CD4-positive, alpha-beta T cell treated with Interferon alpha-2 for 1 hour (primary cell): Measurements from ENCODE around the gene RASAL1.
"Not testable (repeated sequence)": the region's sequence is repeated elsewhere in the genome, so short reads cannot be mapped to it uniquely, and the experiment has no call there.

Experiments
- DNase-seq, 2 donors: peaks; one replicate each; pipeline ENCODE4 v3.0.0-alpha.2; 2020 to 2022

Gene RASAL1

GRCh38 chr12:113141716-113142115 is 6.2 kb upstream of the RASAL1 start:
- not testable (repeated sequence) for DNase-seq

GRCh38 chr12:113140706-113141105 is 5.1 kb upstream of the RASAL1 start:
- no peak for DNase-seq

DNA sequence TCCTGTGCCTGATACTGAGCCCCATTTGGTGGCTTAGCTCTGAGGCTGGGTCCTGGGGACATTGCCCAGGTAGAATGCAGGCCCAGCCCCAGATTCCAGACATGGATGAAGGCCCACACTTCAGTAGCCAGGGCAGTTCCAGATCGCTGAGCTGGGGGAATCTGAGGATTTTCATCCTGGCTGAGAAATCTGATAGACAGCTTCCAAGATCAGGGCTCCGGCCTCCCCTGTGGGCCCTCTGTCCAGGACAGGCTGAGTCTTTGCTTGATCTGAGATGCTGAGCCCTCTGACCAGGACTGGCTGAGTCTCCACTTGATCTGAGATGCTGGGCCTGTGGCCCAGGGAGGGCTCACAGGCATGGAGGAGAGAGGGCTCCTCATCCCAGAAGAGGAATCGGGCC is 3.3 kb upstream of the RASAL1 start:
- no peak for DNase-seq

DNA sequence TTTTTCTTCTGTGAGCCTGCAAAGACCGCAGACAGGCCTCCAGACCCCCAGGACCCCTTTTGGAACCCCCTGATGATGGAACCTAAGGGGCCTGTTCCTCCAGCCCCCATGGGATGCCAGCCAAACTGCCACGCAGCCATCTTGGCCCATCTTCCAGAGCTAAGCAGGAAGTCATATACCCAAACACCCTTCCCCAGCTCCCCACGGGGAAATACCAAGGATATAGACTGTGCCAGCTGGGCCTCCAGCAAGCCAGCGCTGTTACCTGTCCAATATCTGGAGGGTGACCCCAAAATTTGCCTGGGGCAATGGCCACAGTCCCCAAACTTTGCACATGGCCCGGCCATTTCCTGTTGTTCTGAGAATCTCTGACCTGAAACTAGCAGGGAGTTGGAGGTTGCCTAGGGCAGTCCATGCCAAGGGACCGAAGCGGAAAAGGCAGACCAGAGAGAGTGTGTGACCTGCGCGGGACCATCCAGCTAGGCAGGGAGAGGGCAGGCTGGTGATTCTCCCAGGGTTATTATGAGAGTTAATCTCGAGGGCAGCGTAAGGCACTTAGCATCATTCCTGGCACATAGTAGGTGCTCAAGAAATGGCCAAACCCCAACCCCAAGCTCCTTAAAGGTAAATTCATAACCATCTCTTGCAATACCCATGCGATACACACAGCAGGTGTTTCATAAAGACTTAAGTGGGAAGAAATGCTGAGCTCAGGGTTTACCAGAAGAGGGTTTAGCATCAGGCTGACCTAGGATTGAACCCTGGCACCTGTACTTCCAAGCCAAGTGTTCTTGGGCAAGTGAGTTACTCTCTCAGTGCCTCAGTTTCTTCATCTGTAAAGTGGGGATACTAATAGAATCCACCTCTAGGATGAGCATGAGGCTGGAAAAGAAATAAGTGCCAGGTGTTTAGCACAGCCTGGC is 2.6 kb upstream of the RASAL1 start:
- DNase-seq = no peak

- DNase-seq = no peak
These were observed 1.5 kb upstream of the RASAL1 start for GRCh38 chr12:113136990-113137511.

- DNase-seq = peak; percentile 63 to 67
These were observed 798 bp upstream of the RASAL1 start for GRCh38 chr12:113136128-113136989.

DNA sequence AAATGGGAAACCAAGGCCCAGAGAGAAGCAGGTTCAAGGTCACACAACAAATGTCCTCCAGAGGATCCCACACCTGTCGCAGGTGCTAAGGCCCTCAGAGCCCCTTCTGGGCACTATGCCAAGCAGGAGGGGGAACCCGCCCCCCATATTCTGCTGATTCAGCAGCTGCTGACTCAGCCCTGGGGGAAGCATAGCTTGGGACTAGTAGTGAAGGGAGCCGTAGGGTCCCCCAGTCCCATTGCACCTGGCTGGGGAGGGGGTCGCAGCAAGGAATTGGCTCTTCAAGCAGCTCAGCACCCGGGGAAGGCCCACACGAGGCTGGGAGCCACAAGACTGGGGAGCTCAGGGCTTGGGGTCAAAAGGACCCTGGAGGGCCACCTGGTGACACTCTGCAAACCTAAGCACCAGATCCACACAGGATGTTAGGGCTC is 1.0 kb downstream of the RASAL1 start:
- DNase-seq = no peak

- no peak for DNase-seq
These were observed 1.5 kb downstream of the RASAL1 start for GRCh38 chr12:113134071-113134470.

DNA sequence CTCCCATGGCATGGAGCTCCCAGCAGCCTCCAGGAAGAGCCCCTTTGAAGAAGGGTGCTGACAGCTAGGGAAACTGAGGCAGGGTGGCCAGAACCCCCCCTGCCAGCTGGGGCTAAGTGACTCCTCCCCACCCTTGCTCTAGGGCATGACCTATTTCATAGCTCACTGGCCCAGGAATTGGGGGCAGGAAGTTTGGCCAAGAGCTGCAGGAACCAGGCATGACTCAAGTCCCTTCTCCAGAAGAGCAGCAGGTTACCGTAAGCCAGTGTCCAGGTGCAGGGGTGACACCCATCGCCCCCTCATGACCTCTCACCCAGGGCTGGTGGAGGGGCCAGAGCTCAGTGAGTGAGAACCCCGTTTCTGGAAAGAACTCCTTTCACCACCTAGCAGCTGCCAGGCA is 1.9 kb downstream of the RASAL1 start:
- no peak for DNase-seq

GRCh38 chr12:113133036-113133435 is 2.5 kb downstream of the RASAL1 start:
- DNase-seq = no peak

DNA sequence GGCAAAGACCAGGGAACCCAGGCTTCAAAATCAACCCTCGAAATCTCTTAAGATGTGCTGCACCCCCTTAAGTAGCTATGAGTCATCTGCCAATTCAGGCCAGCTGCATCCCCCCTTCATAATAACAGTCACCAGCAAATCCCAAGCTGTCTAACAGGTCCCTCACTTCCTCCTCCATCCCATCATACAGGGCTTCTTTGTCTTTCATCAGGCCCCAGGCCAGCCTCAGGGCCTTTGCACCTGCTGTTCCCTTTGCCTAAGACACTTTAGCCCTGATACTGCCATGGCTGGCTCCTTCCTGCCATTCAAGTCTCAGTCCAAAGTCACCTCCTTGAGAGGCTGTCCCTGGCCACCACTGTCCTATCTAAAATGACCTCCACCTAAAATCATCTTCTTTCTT is 4.0 kb downstream of the RASAL1 start:
- DNase-seq = no peak

GRCh38 chr12:113130457-113131135 is 5.0 kb downstream of the RASAL1 start:
- DNase-seq = no peak

- no peak for DNase-seq
These were observed 5.7 kb downstream of the RASAL1 start for GRCh38 chr12:113129664-113130456.

GRCh38 chr12:113128802-113129663 is 6.5 kb downstream of the RASAL1 start:
- DNase-seq = no peak

GRCh38 chr12:113127791-113128199 is 7.8 kb downstream of the RASAL1 start:
- no peak for DNase-seq

DNA sequence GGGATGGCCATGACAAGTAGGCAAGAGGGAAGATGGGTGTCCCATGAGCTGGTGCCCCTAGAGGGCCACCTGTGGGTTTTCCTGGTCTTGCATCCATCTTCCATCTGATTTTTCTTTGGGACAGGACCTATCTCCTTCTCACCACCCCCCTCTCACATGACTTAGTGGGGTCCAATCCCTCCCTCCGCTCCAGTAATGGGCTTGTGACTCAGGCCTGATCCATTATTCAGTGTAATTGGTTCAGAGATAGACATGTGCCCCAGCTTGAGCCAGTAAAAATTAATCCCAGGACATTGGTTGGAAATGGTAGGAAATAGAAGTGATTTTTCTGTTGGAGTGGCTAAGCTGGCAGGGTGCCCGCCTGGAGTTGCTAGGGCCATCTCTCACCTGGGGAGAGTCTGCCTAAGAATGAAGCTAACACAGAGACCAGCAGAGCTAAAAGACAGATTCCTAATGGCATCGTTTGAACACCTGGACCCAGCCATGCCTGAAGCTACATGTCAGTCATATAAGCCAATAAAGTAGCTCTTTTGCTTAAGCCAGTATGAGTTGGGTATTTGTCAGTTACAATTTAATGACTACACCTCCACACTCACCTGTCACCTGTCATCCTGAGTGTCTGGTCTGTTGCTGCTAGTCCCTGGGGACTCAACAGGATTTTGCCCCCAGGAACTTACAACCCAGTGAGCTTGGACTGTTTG is 14.7 kb downstream of the RASAL1 start:
- no peak for DNase-seq

- DNase-seq = no peak
These were observed 15.4 kb downstream of the RASAL1 start for GRCh38 chr12:113119980-113120669.

GRCh38 chr12:113118142-113118541 is 17.4 kb downstream of the RASAL1 start:
- DNase-seq = no peak

GRCh38 chr12:113117684-113118083 is 17.9 kb downstream of the RASAL1 start:
- DNase-seq = not testable (repeated sequence)

- no peak for DNase-seq
These were observed 18.7 kb downstream of the RASAL1 start for GRCh38 chr12:113116875-113117274.
